ENCODE results near the gene FYB1. TPM values are rescaled to one million over a fixed set of nuclear protein-coding genes. Genes with fewer than 3 reads are reported as not detected.

The FYB1 gene
- total and polyA plus RNA-seq, 2 of the 4 experiments (the other 2 are of a cell fraction), result not detected

DNA sequence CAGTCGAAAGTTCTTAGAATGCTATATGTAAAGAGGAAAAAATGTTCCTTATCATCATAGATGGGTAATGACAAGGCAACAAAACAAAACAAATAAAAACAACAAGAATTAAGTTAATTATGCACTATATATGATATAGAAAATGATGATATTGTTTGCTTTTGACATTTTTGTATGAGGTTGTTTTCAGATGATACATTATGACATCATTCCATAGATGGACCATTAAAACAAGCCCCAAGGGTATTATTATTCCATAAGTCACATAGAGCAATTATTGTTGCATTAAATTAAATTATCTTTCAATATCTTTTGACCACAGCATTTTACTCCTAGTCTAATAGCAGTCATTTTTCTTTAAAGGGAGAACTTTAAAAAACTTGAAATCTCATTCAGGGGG is 88.6 kb downstream of the FYB1 start:
- H3K4me1 ChIP-seq (ENCODE audit: control insufficient read depth, insufficient read depth, low read length), result no peaks in the 10 kb centered on the region
- H3K14ac ChIP-seq (replicated peaks; ENCODE audit: low read depth, low read length), result no peak overlapping the region
- H4K5ac ChIP-seq (ENCODE audit: low read depth, low read length), result no peak overlapping the region
- H3K9me3 ChIP-seq (ENCODE audit: control insufficient read depth, insufficient read depth, low read length), result no peaks in the 10 kb centered on the region
- no peaks in the 10 kb centered on the region for H3K27me3 ChIP-seq (ENCODE audit: control insufficient read depth, insufficient read depth, low read length)
- no peak overlapping the region for H4K8ac ChIP-seq (ENCODE audit: low read depth in 2 of 2, low read length in 2 of 2)
- no peak overlapping the region for H3K4me3 ChIP-seq (ENCODE audit: insufficient read depth, low read depth, low read length)
- no peak overlapping the region for H2BK5ac ChIP-seq (ENCODE audit: low read depth, low read length, poor library complexity, severe bottlenecking)
- no peak overlapping the region for H3K4me2 ChIP-seq (ENCODE audit: low read depth, low read length)
- intact Hi-C loops (cut with micrococcal nuclease), result no loop called here
- H3K36me3 ChIP-seq (ENCODE audit: control insufficient read depth, insufficient read depth, low read length), result no peaks in the 10 kb centered on the region
- CTCF ChIA-PET, result no interaction called here
- no peak overlapping the region for H3K4ac ChIP-seq (ENCODE audit: low read depth, low read length)
- WGBS, 2 experiments (ENCODE audit: extremely low coverage in 2 of 2, insufficient read length in 1 of 2), result no CpG with 5 or more reads among the region's 1 CpG
- dilution Hi-C loops (cut with HindIII; ENCODE audit: low sequenced_read_pairs, unreplicated experiment), result no loop called here
- no peaks in the 10 kb centered on the region for H3K79me1 ChIP-seq (ENCODE audit: low read depth in 1 of 2, low read length in 2 of 2)
- in situ Hi-C loops (cut with MboI; ENCODE audit: low sequenced_read_pairs), result no loop called here
- H3K27ac ChIP-seq (ENCODE audit: insufficient read depth, low read length), result no peak overlapping the region
- no peak overlapping the region for H3K18ac ChIP-seq (ENCODE audit: low read depth, low read length)
- no peak overlapping the region for H4K91ac ChIP-seq (ENCODE audit: insufficient read depth, low read depth, low read length)
- no peaks in the 10 kb centered on the region for H3K9me1 ChIP-seq (ENCODE audit: insufficient read depth, low read length)
- H2AFZ ChIP-seq (replicated peaks; ENCODE audit: low read length, poor library complexity), result no peak overlapping the region
- no peak for DNase-seq
- BruUV-seq (replicated peaks), result no TSS peak
- POLR2A ChIA-PET (ENCODE audit: unreplicated experiment), result no interaction called here
- no peak overlapping the region for H2BK120ac ChIP-seq (ENCODE audit: low read depth, low read length)
- H4K20me1 ChIP-seq (ENCODE audit: insufficient read depth, low read length), result no peaks in the 10 kb centered on the region
- TF ChIP-seq SMC3 (IDR thresholded peaks at IDR 0.05; ENCODE audit: low read depth, low read length) (no peak), MAZ (IDR thresholded peaks at IDR 0.05; ENCODE audit: borderline replicate concordance, low read depth, low read length) (no peak), MXI1 (IDR thresholded peaks at IDR 0.05; ENCODE audit: borderline replicate concordance, low read depth, low read length) (no peak), RFX5 (IDR thresholded peaks at IDR 0.05; ENCODE audit: low read depth, low read length) (no peak), MAFK (IDR thresholded peaks at IDR 0.05; ENCODE audit: low read depth, low read length) (no peak), BHLHE40 (IDR thresholded peaks at IDR 0.05; ENCODE audit: low read depth, low read length) (no peak), RAD21 (IDR thresholded peaks at IDR 0.05; ENCODE audit: low read length) (no peak), FOS (IDR thresholded peaks at IDR 0.05; ENCODE audit: low read depth, low read length) (no peak), RCOR1 (IDR thresholded peaks at IDR 0.05; ENCODE audit: insufficient replicate concordance, low read length) (no peak), CEBPB (IDR thresholded peaks at IDR 0.05; ENCODE audit: low read depth, low read length) (no peak), CHD1 (IDR thresholded peaks at IDR 0.05; ENCODE audit: low read depth, low read length) (no peak), NFE2L2 (IDR thresholded peaks at IDR 0.05; ENCODE audit: low read depth, low read length) (no peak), POLR2A (IDR thresholded peaks at IDR 0.05; ENCODE audit: low read depth, low read length) (no peak)
- TF ChIP-seq, protein P1, sequence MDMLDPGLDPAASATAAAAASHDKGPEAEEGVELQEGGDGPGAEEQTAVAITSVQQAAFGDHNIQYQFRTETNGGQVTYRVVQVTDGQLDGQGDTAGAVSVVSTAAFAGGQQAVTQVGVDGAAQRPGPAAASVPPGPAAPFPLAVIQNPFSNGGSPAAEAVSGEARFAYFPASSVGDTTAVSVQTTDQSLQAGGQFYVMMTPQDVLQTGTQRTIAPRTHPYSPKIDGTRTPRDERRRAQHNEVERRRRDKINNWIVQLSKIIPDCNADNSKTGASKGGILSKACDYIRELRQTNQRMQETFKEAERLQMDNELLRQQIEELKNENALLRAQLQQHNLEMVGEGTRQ (IDR thresholded peaks at IDR 0.05; ENCODE audit: low read depth, low read length), result no peak
- TF ChIP-seq, protein P2, sequence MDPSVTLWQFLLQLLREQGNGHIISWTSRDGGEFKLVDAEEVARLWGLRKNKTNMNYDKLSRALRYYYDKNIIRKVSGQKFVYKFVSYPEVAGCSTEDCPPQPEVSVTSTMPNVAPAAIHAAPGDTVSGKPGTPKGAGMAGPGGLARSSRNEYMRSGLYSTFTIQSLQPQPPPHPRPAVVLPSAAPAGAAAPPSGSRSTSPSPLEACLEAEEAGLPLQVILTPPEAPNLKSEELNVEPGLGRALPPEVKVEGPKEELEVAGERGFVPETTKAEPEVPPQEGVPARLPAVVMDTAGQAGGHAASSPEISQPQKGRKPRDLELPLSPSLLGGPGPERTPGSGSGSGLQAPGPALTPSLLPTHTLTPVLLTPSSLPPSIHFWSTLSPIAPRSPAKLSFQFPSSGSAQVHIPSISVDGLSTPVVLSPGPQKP (IDR thresholded peaks at IDR 0.05; ENCODE audit: borderline replicate concordance, low read depth, low read length), result no peak
- TF ChIP-seq, protein P3, sequence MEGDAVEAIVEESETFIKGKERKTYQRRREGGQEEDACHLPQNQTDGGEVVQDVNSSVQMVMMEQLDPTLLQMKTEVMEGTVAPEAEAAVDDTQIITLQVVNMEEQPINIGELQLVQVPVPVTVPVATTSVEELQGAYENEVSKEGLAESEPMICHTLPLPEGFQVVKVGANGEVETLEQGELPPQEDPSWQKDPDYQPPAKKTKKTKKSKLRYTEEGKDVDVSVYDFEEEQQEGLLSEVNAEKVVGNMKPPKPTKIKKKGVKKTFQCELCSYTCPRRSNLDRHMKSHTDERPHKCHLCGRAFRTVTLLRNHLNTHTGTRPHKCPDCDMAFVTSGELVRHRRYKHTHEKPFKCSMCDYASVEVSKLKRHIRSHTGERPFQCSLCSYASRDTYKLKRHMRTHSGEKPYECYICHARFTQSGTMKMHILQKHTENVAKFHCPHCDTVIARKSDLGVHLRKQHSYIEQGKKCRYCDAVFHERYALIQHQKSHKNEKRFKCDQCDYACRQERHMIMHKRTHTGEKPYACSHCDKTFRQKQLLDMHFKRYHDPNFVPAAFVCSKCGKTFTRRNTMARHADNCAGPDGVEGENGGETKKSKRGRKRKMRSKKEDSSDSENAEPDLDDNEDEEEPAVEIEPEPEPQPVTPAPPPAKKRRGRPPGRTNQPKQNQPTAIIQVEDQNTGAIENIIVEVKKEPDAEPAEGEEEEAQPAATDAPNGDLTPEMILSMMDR (conservative IDR thresholded peaks at IDR 0.05; ENCODE audit: low read depth, low read length), result no peak
- no peak overlapping the region for H2AK5ac ChIP-seq (ENCODE audit: low read depth, low read length)
- H3K9ac ChIP-seq (ENCODE audit: low read depth, low read length), result no peak overlapping the region
- H2AK9ac ChIP-seq (replicated peaks; ENCODE audit: low read depth, low read length, poor library complexity), result no peak overlapping the region
- H3K23ac ChIP-seq (ENCODE audit: low read depth, low read length), result no peak overlapping the region
- no peak overlapping the region for H3K56ac ChIP-seq (ENCODE audit: extremely low read depth, insufficient read depth, low read length)
- no peak overlapping the region for H2BK15ac ChIP-seq (ENCODE audit: low read depth, low read length)
- H2BK20ac ChIP-seq (ENCODE audit: low read depth, low read length), result no peak overlapping the region
- ATAC-seq (ENCODE audit: low read depth), result no peak
